Measurements from ENCODE around the gene GPR183.

GPR183 gene

DNA sequence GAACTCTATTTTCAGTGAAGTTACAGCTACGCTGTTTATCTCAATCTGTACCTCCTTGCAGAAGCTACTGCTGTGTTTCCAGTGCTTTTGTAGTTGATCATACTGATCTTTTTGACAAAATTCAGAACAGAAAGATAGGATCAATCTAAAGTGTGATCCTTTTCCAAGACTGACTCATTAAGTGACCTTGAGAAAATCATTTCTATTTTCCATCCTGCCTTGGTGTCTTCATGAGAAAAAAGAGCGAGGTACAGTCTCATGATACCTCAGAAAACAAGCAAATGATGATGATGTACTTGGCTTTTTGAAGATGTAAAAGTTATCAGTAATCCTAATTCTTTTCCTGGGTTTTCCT, 46.0 kb upstream of the GPR183 start:
- POLR2A ChIA-PET, result no interaction called here
- 92% methylated on average over 2 of the region's 2 CpGs for WGBS (ENCODE audit: insufficient coverage)
- Histone ChIP-seq H3K27ac (ENCODE audit: insufficient read depth in 1 of 2, low read depth in 1 of 2, low read length in 2 of 2, poor library complexity in 1 of 2, severe bottlenecking in 2 of 2) (no peak overlapping the region), H3K36me3 (ENCODE audit: control insufficient read depth in 4 of 4, insufficient read depth in 4 of 4, low read length in 3 of 4) (peaks cover 9 to 55% (median 19%) of the 10 kb centered on the region in 4 experiments), H3K27me3 (replicated peaks in 2 of 5; ENCODE audit: control insufficient read depth in 4 of 5, insufficient read depth in 5 of 5, low read length in 4 of 5) (no peaks in the 10 kb centered on the region), H3K9me3 (ENCODE audit: control extremely low read depth in 1 of 5, control insufficient read depth in 4 of 5, insufficient read depth in 2 of 5, low read depth in 1 of 5, low read length in 4 of 5) (no peaks in the 10 kb centered on the region), H3K4me3 (ENCODE audit: control insufficient read depth in 1 of 7, extremely low read depth in 1 of 7, insufficient read depth in 4 of 7, low read depth in 2 of 7, low read length in 6 of 7) (no peak overlapping the region), H3K4me1 (ENCODE audit: control extremely low read depth in 1 of 4, control insufficient read depth in 4 of 4, insufficient read depth in 4 of 4, low read length in 3 of 4) (peaks cover 16 to 50% (median 44%) of the 10 kb centered on the region in 4 experiments)
- CTCF ChIA-PET, result interaction anchor here (1.1 to 3.0 kb wide), 8 partner anchors 10 to 84 kb away, joined by 3 to 16 read pairs (median 6); no protein-coding TSS in a partner anchor
- no peak for DNase-seq

DNA sequence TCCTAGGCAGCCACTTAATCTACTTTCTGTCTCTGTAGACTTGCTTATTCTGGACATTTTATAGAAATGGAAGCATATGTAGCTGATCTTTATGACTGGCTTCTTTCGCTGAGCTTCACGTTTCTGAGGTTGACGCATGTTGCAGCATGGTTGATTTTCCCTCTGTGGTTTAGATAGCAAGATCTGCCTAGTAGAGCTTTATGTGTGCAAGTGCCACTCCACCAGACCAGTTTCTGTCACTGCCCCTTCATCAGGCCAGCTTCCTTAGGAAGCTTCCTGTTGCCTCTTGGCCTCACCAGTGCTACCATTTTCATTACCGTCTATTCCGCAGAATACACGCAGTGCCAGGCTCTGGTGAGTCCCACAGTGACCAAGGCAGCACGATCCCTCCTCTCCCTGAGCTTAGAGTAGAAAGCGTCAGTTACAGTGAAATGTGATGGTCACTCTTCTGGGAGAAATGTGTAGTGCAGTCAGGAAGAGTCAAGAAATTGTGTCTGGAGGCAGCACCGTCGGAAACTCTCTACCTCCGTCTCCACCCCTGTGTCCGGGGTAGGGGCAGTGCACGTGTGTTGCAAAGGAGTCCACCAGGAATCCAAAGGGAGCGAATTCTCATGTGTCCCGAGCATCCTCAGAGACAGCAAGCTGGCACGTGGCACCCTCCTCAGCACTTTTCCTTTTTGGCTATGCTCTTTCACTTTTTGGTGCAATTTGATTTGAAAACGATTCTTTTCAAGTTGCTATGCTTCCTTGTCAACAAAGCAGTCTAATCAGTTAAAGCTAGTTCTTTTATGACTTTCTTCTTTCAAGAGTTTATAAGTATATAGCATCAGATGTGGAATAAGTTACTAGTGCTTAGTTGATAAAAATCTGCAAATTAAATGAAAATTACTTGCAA, 45.4 kb upstream of the GPR183 start:
- CTCF ChIA-PET, result interaction anchor here (1.0 to 3.0 kb wide), 10 partner anchors 9 to 84 kb away, joined by 3 to 16 read pairs (median 4); no protein-coding TSS in a partner anchor
- H3K27ac ChIP-seq (ENCODE audit: insufficient read depth in 1 of 2, low read depth in 1 of 2, low read length in 2 of 2, poor library complexity in 1 of 2, severe bottlenecking in 2 of 2), result no peak overlapping the region
- peaks cover 12 to 44% (median 40%) of the 10 kb centered on the region in 4 experiments for H3K4me1 ChIP-seq (ENCODE audit: control extremely low read depth in 1 of 4, control insufficient read depth in 4 of 4, insufficient read depth in 4 of 4, low read length in 3 of 4)
- no peak for DNase-seq
- H3K27me3 ChIP-seq (replicated peaks in 2 of 5; ENCODE audit: control insufficient read depth in 4 of 5, insufficient read depth in 5 of 5, low read length in 4 of 5), result no peaks in the 10 kb centered on the region
- POLR2A ChIA-PET, result no interaction called here
- WGBS (ENCODE audit: insufficient coverage), result 93% methylated on average over 15 of the region's 17 CpGs
- peaks cover 14 to 56% (median 25%) of the 10 kb centered on the region in 4 experiments for H3K36me3 ChIP-seq (ENCODE audit: control insufficient read depth in 4 of 4, insufficient read depth in 4 of 4, low read length in 3 of 4)
- H3K4me3 ChIP-seq (ENCODE audit: control insufficient read depth in 1 of 7, extremely low read depth in 1 of 7, insufficient read depth in 4 of 7, low read depth in 2 of 7, low read length in 6 of 7), result no peak overlapping the region
- H3K9me3 ChIP-seq (ENCODE audit: control extremely low read depth in 1 of 5, control insufficient read depth in 4 of 5, insufficient read depth in 2 of 5, low read depth in 1 of 5, low read length in 4 of 5), result no peaks in the 10 kb centered on the region

DNA sequence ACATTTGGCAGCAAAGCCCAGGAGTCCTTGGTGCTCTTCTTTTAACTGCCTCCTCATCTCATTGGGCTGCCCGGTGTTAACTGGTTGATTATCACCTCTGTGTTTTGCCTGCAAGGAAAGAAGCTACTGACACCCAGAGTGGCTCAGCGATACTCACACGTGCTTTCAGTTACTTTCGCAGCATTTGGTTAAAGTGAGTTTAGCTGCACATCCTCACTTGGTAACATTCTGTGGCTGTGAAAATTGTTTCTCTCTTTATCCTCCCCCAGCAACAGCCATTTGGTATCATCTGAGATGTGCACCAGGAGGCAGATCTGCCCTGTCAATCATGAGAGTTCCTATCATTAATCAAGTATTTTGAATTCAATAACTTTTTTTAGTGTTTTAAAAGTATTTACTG, 44.6 kb upstream of the GPR183 start:
- CTCF ChIA-PET, result interaction anchor here (1.0 to 3.0 kb wide), 9 partner anchors 8 to 85 kb away, joined by 3 to 16 read pairs (median 4); no protein-coding TSS in a partner anchor
- H3K4me1 ChIP-seq (ENCODE audit: control extremely low read depth in 1 of 4, control insufficient read depth in 4 of 4, insufficient read depth in 4 of 4, low read length in 3 of 4), result peaks cover 5 to 36% (median 32%) of the 10 kb centered on the region in 4 experiments
- WGBS (ENCODE audit: insufficient coverage), result 96% methylated on average over 4 of the region's 4 CpGs
- no peaks in the 10 kb centered on the region for H3K9me3 ChIP-seq (ENCODE audit: control extremely low read depth in 1 of 5, control insufficient read depth in 4 of 5, insufficient read depth in 2 of 5, low read depth in 1 of 5, low read length in 4 of 5)
- no peaks in the 10 kb centered on the region for H3K27me3 ChIP-seq (replicated peaks in 2 of 5; ENCODE audit: control insufficient read depth in 4 of 5, insufficient read depth in 5 of 5, low read length in 4 of 5)
- H3K36me3 ChIP-seq (ENCODE audit: control insufficient read depth in 4 of 4, insufficient read depth in 4 of 4, low read length in 3 of 4), result peaks cover 17 to 59% (median 28%) of the 10 kb centered on the region in 4 experiments
- H3K27ac ChIP-seq (ENCODE audit: insufficient read depth in 1 of 2, low read depth in 1 of 2, low read length in 2 of 2, poor library complexity in 1 of 2, severe bottlenecking in 2 of 2), result no peak overlapping the region
- no peak overlapping the region for H3K4me3 ChIP-seq (ENCODE audit: control insufficient read depth in 1 of 7, extremely low read depth in 1 of 7, insufficient read depth in 4 of 7, low read depth in 2 of 7, low read length in 6 of 7)
- POLR2A ChIA-PET, result no interaction called here
- no peak for DNase-seq

DNA sequence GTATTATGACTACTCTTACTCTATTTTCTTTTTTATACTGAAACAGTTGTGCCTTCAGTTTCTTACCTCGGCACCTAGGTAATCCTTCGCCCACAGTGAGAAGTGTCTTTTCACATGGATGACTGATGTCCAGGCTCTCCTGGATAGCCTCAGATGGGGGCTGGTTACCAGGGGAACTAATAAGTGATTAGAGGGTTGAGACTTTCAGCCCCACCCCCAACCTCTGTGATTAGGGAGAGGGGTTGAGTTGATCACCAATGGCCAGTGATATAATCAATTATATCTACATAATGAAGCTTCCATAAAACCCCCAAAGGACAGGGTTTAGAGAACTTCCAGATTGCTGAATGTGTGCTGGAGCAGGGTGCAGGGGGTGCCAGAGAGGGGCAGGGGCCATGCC, 43.0 kb upstream of the GPR183 start:
- H3K4me3 ChIP-seq (ENCODE audit: control insufficient read depth in 1 of 7, extremely low read depth in 1 of 7, insufficient read depth in 4 of 7, low read depth in 2 of 7, low read length in 6 of 7), result no peak overlapping the region
- ChIA-PET POLR2A (no interaction called here), CTCF (interaction anchor here (1.6 kb wide), 1 partner anchor 80 kb away, joined by 4 read pairs; no protein-coding TSS in a partner anchor)
- no peak overlapping the region for H3K27ac ChIP-seq (ENCODE audit: insufficient read depth in 1 of 2, low read depth in 1 of 2, low read length in 2 of 2, poor library complexity in 1 of 2, severe bottlenecking in 2 of 2)
- H3K36me3 ChIP-seq (ENCODE audit: control insufficient read depth in 4 of 4, insufficient read depth in 4 of 4, low read length in 3 of 4), result peaks cover 17 to 64% (median 35%) of the 10 kb centered on the region in 4 experiments
- no peak for DNase-seq
- no peaks in the 10 kb centered on the region for H3K27me3 ChIP-seq (replicated peaks in 2 of 5; ENCODE audit: control insufficient read depth in 4 of 5, insufficient read depth in 5 of 5, low read length in 4 of 5)
- H3K9me3 ChIP-seq (ENCODE audit: control extremely low read depth in 1 of 5, control insufficient read depth in 4 of 5, insufficient read depth in 2 of 5, low read depth in 1 of 5, low read length in 4 of 5), result no peaks in the 10 kb centered on the region
- H3K4me1 ChIP-seq (ENCODE audit: control extremely low read depth in 1 of 4, control insufficient read depth in 4 of 4, insufficient read depth in 4 of 4, low read length in 3 of 4), result peaks cover 0 to 20% (median 16%) of the 10 kb centered on the region in 4 experiments
- WGBS (ENCODE audit: insufficient coverage), result 100% methylated on average over 1 of the region's 2 CpGs

DNA sequence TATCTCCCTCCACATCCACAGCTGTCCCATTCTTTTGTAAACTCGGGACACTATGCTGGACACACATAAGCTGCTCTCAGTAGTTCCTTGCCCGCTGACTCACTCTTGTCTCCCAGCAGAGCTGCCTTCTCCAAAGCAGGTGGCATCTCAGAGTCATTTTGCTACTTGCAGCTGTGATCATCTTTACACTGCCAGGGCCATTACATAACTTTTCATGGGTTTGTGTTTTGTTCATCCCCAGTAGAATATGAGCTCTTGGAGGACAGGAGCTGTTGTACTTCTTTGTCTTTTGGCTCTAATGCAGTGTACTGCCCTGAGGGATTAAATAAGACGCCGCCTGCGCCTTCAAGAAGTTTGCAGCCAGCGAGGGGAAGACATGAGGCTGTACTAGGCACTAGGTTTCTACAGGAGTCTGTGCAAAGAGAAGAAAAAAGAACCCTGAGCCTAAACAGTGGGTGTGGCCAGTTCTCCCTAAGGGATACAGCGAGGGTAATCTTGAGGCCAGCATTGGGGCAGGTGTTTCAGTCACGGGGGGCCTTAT, 40.8 kb upstream of the GPR183 start:
- DNase-seq, result no peak
- peaks cover 18 to 74% (median 50%) of the 10 kb centered on the region in 4 experiments for H3K36me3 ChIP-seq (ENCODE audit: control insufficient read depth in 4 of 4, insufficient read depth in 4 of 4, low read length in 3 of 4)
- ChIA-PET POLR2A (no interaction called here), CTCF (interaction anchor here (1.1 to 1.7 kb wide), 5 partner anchors 9 to 39 kb away, joined by 3 to 5 read pairs (median 4); no protein-coding TSS in a partner anchor)
- no peak overlapping the region for H3K4me3 ChIP-seq (ENCODE audit: control insufficient read depth in 1 of 7, extremely low read depth in 1 of 7, insufficient read depth in 4 of 7, low read depth in 2 of 7, low read length in 6 of 7)
- H3K4me1 ChIP-seq (ENCODE audit: control extremely low read depth in 1 of 4, control insufficient read depth in 4 of 4, insufficient read depth in 4 of 4, low read length in 3 of 4), result no peaks in the 10 kb centered on the region
- 97% methylated on average over 8 of the region's 8 CpGs for WGBS (ENCODE audit: insufficient coverage)
- no peaks in the 10 kb centered on the region for H3K27me3 ChIP-seq (replicated peaks in 2 of 5; ENCODE audit: control insufficient read depth in 4 of 5, insufficient read depth in 5 of 5, low read length in 4 of 5)
- no peaks in the 10 kb centered on the region for H3K9me3 ChIP-seq (ENCODE audit: control extremely low read depth in 1 of 5, control insufficient read depth in 4 of 5, insufficient read depth in 2 of 5, low read depth in 1 of 5, low read length in 4 of 5)
- no peak overlapping the region for H3K27ac ChIP-seq (ENCODE audit: insufficient read depth in 1 of 2, low read depth in 1 of 2, low read length in 2 of 2, poor library complexity in 1 of 2, severe bottlenecking in 2 of 2)

DNA sequence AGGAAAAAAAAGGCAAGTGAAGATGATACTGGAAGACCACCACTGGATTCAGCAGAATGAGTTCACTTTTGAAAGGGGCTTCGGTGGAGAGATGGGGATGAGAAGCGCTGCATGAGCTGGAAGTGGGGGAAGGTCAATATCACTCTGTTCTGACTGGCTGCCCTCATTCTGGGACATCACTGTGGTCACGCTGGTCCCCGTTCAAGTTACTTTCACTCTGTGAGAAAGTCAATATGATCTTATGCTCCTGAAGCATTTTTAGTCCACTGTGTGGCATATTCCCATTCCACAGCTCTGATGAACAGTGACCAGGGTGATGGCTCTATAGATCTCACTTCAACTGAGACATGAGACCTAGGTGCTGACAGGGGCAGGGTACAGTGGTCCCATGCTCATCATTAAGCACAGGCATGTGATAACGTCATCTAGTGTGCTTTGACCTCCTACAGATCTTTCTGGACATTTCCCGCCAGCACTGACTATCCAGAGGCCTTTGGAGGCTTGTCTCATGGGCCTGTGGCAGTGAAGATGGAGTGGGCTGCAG, 40.2 kb upstream of the GPR183 start:
- Histone ChIP-seq H3K36me3 (ENCODE audit: control insufficient read depth in 4 of 4, insufficient read depth in 4 of 4, low read length in 3 of 4) (peaks cover 19 to 75% (median 52%) of the 10 kb centered on the region in 4 experiments), H3K27ac (ENCODE audit: insufficient read depth in 1 of 2, low read depth in 1 of 2, low read length in 2 of 2, poor library complexity in 1 of 2, severe bottlenecking in 2 of 2) (no peak overlapping the region), H3K4me1 (ENCODE audit: control extremely low read depth in 1 of 4, control insufficient read depth in 4 of 4, insufficient read depth in 4 of 4, low read length in 3 of 4) (no peaks in the 10 kb centered on the region), H3K27me3 (replicated peaks in 2 of 5; ENCODE audit: control insufficient read depth in 4 of 5, insufficient read depth in 5 of 5, low read length in 4 of 5) (no peaks in the 10 kb centered on the region), H3K9me3 (ENCODE audit: control extremely low read depth in 1 of 5, control insufficient read depth in 4 of 5, insufficient read depth in 2 of 5, low read depth in 1 of 5, low read length in 4 of 5) (no peaks in the 10 kb centered on the region), H3K4me3 (ENCODE audit: control insufficient read depth in 1 of 7, extremely low read depth in 1 of 7, insufficient read depth in 4 of 7, low read depth in 2 of 7, low read length in 6 of 7) (no peak overlapping the region)
- 95% methylated on average over 6 of the region's 6 CpGs for WGBS (ENCODE audit: insufficient coverage)
- POLR2A ChIA-PET, result interaction anchor here (1.0 kb wide), 1 partner anchor 26 kb away, joined by 3 read pairs; no protein-coding TSS in a partner anchor
- CTCF ChIA-PET, result interaction anchor here (1.1 to 2.1 kb wide), 7 partner anchors 9 to 78 kb away, joined by 3 to 6 read pairs (median 4); no protein-coding TSS in a partner anchor
- no peak for DNase-seq

All from common myeloid progenitor, CD34-positive (primary cell).